CD14-positive monocyte (primary cell): ENCODE data around the gene OR10R2. TPM values are rescaled to one million over a fixed set of nuclear protein-coding genes. Genes with fewer than 3 reads are reported as not detected.

Experiments
- DNase-seq, 3 donors: peaks; one replicate each; pipeline ENCODE4 v3.0.0-alpha.2; 2011 to 2022
- H2AFZ ChIP-seq: 2 replicates; pipeline ENCODE4 v1.6.0; 2012; ENCODE audit warnings: mild to moderate bottlenecking, low read depth, low read length, inconsistent platforms; ENCODE audit not compliant: insufficient read depth, poor library complexity, severe bottlenecking
- H3K27ac ChIP-seq, 2 donors: 1 replicate in 1 of 2; 2 replicates in 1 of 2; pipeline ENCODE4 v1.5.1; 2012 to 2013; ENCODE audit warnings: low read length in 2 of 2, control low read depth in 1 of 2, inconsistent platforms in 1 of 2, low read depth in 1 of 2, mild to moderate bottlenecking in 1 of 2
- H3K27me3 ChIP-seq, 2 donors: one replicate each; pipeline versions ENCODE4 v1.6.0 to v1.6.1; 2011 to 2013; ENCODE audit warnings: low read length in 2 of 2; ENCODE audit not compliant: control insufficient read depth in 2 of 2, insufficient read depth in 2 of 2
- H3K36me3 ChIP-seq, 2 donors: replicated peaks in 1 of 2; 1 replicate in 1 of 2; 2 replicates in 1 of 2; pipeline versions ENCODE4 v1.5.1 to v1.6.1; 2012 to 2013; ENCODE audit warnings: low read length in 2 of 2, control low read depth in 1 of 2, inconsistent platforms in 1 of 2, mild to moderate bottlenecking in 1 of 2; ENCODE audit not compliant: insufficient read depth in 2 of 2, control insufficient read depth in 1 of 2
- H3K4me1 ChIP-seq, 2 donors: 1 replicate in 1 of 2; 2 replicates in 1 of 2; pipeline versions ENCODE4 v1.5.1 to v1.6.1; 2012 to 2013; ENCODE audit warnings: low read length in 2 of 2, control low read depth in 1 of 2, inconsistent platforms in 1 of 2, mild to moderate bottlenecking in 1 of 2, moderate library complexity in 1 of 2; ENCODE audit not compliant: insufficient read depth in 2 of 2, control insufficient read depth in 1 of 2
- H3K4me2 ChIP-seq: replicated peaks from 2 replicates; pipeline ENCODE3; 2012; ENCODE audit warnings: low read length, moderate library complexity, mild to moderate bottlenecking; ENCODE audit not compliant: poor library complexity, severe bottlenecking; ENCODE audit errors: extremely low read depth
- H3K4me3 ChIP-seq, 3 experiments: fragments of 200-600 bp in 1 of 3; sonication (generic) in 1 of 3; replicated peaks in 1 of 3; 1 replicate in 2 of 3; 2 replicates in 1 of 3; pipeline ENCODE4 v1.5.1; 2011 to 2013; ENCODE audit warnings: low read length in 3 of 3, mild to moderate bottlenecking in 3 of 3, control low read depth in 2 of 3, low read depth in 2 of 3, inconsistent platforms in 1 of 3, moderate library complexity in 1 of 3
- H3K79me2 ChIP-seq: 2 replicates; pipeline ENCODE4 v1.6.0; 2012; ENCODE audit warnings: mild to moderate bottlenecking, control low read depth, inconsistent platforms, low read length, moderate library complexity; ENCODE audit not compliant: insufficient read depth
- H3K9ac ChIP-seq: 2 replicates; pipeline ENCODE4 v1.6.0; 2017; ENCODE audit warnings: low read length, mild to moderate bottlenecking; ENCODE audit not compliant: insufficient read depth, poor library complexity, severe bottlenecking
- H3K9me3 ChIP-seq, 2 donors: replicated peaks in 1 of 2; 1 replicate in 1 of 2; 2 replicates in 1 of 2; pipeline versions ENCODE4 v1.5.1 to v1.6.1; 2012 to 2013; ENCODE audit warnings: low read length in 2 of 2, control low read depth in 1 of 2; ENCODE audit not compliant: control insufficient read depth in 1 of 2, insufficient read depth in 1 of 2
- H4K20me1 ChIP-seq: 2 replicates; pipeline ENCODE4 v1.6.0; 2012; ENCODE audit warnings: mild to moderate bottlenecking, low read length, control low read depth, moderate library complexity; ENCODE audit not compliant: insufficient read depth
- H3K27ac Mint-ChIP-seq, 7 donors: one replicate each; pipeline ENCODE4 v1.8.0; 2020; ENCODE audit warnings: mild to moderate bottlenecking in 7 of 7, mixed read lengths in 7 of 7, moderate library complexity in 6 of 7, inconsistent platforms in 2 of 7
- H3K27me3 Mint-ChIP-seq, 3 donors: one replicate each; pipeline ENCODE4 v1.8.0; 2021 to 2022; ENCODE audit warnings: low read depth in 3 of 3, mild to moderate bottlenecking in 3 of 3, mixed read lengths in 3 of 3, moderate library complexity in 3 of 3, inconsistent platforms in 1 of 3
- H3K36me3 Mint-ChIP-seq, 2 donors: one replicate each; pipeline ENCODE4 v1.8.0; 2020; ENCODE audit warnings: mixed read lengths in 2 of 2, inconsistent platforms in 1 of 2, mild to moderate bottlenecking in 1 of 2
- H3K4me1 Mint-ChIP-seq: one replicate; pipeline ENCODE4 v1.8.0; 2020; ENCODE audit warnings: mild to moderate bottlenecking, mixed read lengths
- H3K4me3 Mint-ChIP-seq, 2 donors: one replicate each; pipeline ENCODE4 v1.8.0; 2020; ENCODE audit warnings: mild to moderate bottlenecking in 2 of 2, mixed read lengths in 2 of 2, moderate library complexity in 1 of 2
- H3K9me3 Mint-ChIP-seq, 7 donors: one replicate each; pipeline ENCODE4 v1.8.0; 2020 to 2022; ENCODE audit warnings: mixed read lengths in 7 of 7, mild to moderate bottlenecking in 6 of 7, moderate library complexity in 6 of 7, inconsistent platforms in 2 of 7
- WGBS: methylation state at CpG from one replicate; pipeline ENCODE4 v1.1.5; 2013; ENCODE audit warnings: missing lambda C conversion rate; ENCODE audit not compliant: insufficient coverage; 5-methylcytosine and 5-hydroxymethylcytosine counted together
- intact Hi-C, 2 donors: fragments of 100-400 bp; cut with micrococcal nuclease; formaldehyde crosslinking; loops; one replicate each; pipeline versions ENCODE4 v1.15.0 to v1.15.1; 2023
- polyA plus RNA-seq, 3 donors: library from polyadenylated mRNA; depleted of rRNA in 1 of 3; unstranded in 2 of 3; stranded (reverse) in 1 of 3; fragments of 300-500 nt in 2 of 3; fragments of >200 nt in 1 of 3; fragmentation: Illumina TruSeq in 2 of 3; gene quantifications; 1 replicate in 2 of 3; 2 replicates in 1 of 3; pipeline ENCODE4 v1.2.3, GENCODE V29; 2012 to 2021
- TF ChIP-seq, protein P1 (sequence below): fragments of 200-600 bp; IDR thresholded peaks from one replicate; pipeline ENCODE4 v1.8.0; 2022; ENCODE audit warnings: antibody characterized with exemption, mild to moderate bottlenecking

OR10R2 gene
- polyA plus RNA-seq, 3 donors = not detected

DNA sequence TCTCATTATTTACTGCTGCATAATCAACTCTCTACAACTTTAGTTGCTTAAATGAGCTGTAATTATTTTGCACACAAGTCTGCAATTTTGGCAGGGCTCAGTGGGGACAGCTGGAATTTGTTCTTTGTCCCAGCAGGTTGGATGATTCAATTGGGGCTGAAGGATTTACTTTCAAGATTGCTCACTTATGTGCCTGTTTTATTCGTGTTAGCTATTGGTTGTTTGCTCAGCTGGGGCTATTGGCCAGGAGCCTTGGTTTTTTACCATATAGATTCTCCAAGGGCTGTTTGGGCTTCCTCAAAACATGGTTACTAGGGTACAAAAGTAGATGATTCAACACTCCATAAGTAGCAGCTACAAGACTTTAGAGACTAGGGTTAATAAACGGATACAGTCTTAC lies 13.4 kb downstream of the OR10R2 start:
- no peak overlapping the region for H2AFZ ChIP-seq
- H3K9ac ChIP-seq = no peak overlapping the region
- no peaks in the 10 kb centered on the region for H3K36me3 ChIP-seq
- H3K9me3 ChIP-seq = no peaks in the 10 kb centered on the region
- H3K9me3 Mint-ChIP-seq = peaks cover 0 to 3% (median under 1%) of the 10 kb centered on the region in 7 donors
- H3K27me3 Mint-ChIP-seq = peaks cover 0 to 7% (median 2%) of the 10 kb centered on the region in 3 donors
- no peak overlapping the region for H3K27ac Mint-ChIP-seq
- intact Hi-C loops = no loop called here
- H3K4me3 Mint-ChIP-seq = no peak overlapping the region
- TF ChIP-seq, protein P1, sequence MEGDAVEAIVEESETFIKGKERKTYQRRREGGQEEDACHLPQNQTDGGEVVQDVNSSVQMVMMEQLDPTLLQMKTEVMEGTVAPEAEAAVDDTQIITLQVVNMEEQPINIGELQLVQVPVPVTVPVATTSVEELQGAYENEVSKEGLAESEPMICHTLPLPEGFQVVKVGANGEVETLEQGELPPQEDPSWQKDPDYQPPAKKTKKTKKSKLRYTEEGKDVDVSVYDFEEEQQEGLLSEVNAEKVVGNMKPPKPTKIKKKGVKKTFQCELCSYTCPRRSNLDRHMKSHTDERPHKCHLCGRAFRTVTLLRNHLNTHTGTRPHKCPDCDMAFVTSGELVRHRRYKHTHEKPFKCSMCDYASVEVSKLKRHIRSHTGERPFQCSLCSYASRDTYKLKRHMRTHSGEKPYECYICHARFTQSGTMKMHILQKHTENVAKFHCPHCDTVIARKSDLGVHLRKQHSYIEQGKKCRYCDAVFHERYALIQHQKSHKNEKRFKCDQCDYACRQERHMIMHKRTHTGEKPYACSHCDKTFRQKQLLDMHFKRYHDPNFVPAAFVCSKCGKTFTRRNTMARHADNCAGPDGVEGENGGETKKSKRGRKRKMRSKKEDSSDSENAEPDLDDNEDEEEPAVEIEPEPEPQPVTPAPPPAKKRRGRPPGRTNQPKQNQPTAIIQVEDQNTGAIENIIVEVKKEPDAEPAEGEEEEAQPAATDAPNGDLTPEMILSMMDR = no peak
- H3K36me3 Mint-ChIP-seq = no peaks in the 10 kb centered on the region
- H3K27me3 ChIP-seq = peaks cover 0 to 2% of the 10 kb centered on the region in 2 donors
- H3K27ac ChIP-seq = no peak overlapping the region
- H3K4me2 ChIP-seq = no peak overlapping the region
- H3K79me2 ChIP-seq = no peaks in the 10 kb centered on the region
- no peaks in the 10 kb centered on the region for H4K20me1 ChIP-seq
- no peaks in the 10 kb centered on the region for H3K4me1 ChIP-seq
- no peaks in the 10 kb centered on the region for H3K4me1 Mint-ChIP-seq
- DNase-seq = no peak
- no CpG with 5 or more reads among the region's 2 CpGs for WGBS
- H3K4me3 ChIP-seq = no peak overlapping the region

GRCh38 chr1:158491316-158491715 lies 19.3 kb downstream of the OR10R2 start:
- TF ChIP-seq, protein P1 = no peak
- Mint-ChIP-seq H3K27ac (no peak overlapping the region), H3K4me3 (no peak overlapping the region), H3K9me3 (no peaks in the 10 kb centered on the region), H3K4me1 (peaks cover 2% of the 10 kb centered on the region), H3K36me3 (no peaks in the 10 kb centered on the region), H3K27me3 (peaks cover 0 to 3% (median 2%) of the 10 kb centered on the region in 3 donors)
- Histone ChIP-seq H3K9me3 (no peaks in the 10 kb centered on the region), H3K27ac (no peak overlapping the region), H3K4me3 (no peak overlapping the region), H3K79me2 (no peaks in the 10 kb centered on the region), H2AFZ (no peak overlapping the region), H3K9ac (no peak overlapping the region), H3K36me3 (no peaks in the 10 kb centered on the region), H4K20me1 (no peaks in the 10 kb centered on the region), H3K4me2 (no peak overlapping the region), H3K27me3 (no peaks in the 10 kb centered on the region), H3K4me1 (no peaks in the 10 kb centered on the region)
- no peak for DNase-seq
- intact Hi-C loops = loop anchor here in 1 of 2 donors (10.0 kb wide), 1 partner anchor 287 kb away; no protein-coding TSS in a partner anchor
- WGBS = no CpG with 5 or more reads among the region's 3 CpGs
